OCI-LY7 (cell line): Measurements from ENCODE around the gene CCDC73. TPM values are rescaled to one million over a fixed set of nuclear protein-coding genes. Genes with fewer than 3 reads are reported as not detected.

Source experiments
- BruUV-seq: library from RNA; stranded (reverse); fragments of 400-500 nt; replicated peaks from 2 replicates; lab custom pipeline; 2021; lab: Mats Ljungman, UMichigan
- CTCF ChIA-PET: fragments of 300-600 bp; sonication (Branson Sonifier 250); formaldehyde crosslinking; loops from one replicate; lab custom pipeline; 2022; ENCODE audit warnings: antibody characterized with exemption; ENCODE audit not compliant: unreplicated experiment; lab: Charles Lee
- POLR2A ChIA-PET: fragments of 300-600 bp; sonication (Branson Sonifier 250); formaldehyde crosslinking; loops from one replicate; lab custom pipeline; 2022; ENCODE audit warnings: antibody characterized with exemption; lab: Charles Lee
- DNase-seq: peaks from one replicate; pipeline ENCODE4 v3.0.0-alpha.2; 2015; ENCODE audit warnings: low spot score
- H2AFZ ChIP-seq: fragments of 200-600 bp; sonication (generic), shearing (Covaris generic); 2 replicates; pipeline ENCODE4 v1.6.1; 2014; ENCODE audit warnings: mild to moderate bottlenecking, antibody characterized with exemption, low read length, moderate library complexity
- H3K27ac ChIP-seq: fragments of 200-600 bp; sonication (generic); 2 replicates; pipeline ENCODE4 v1.5.1; 2014; ENCODE audit warnings: mixed run types, low read depth, mild to moderate bottlenecking, moderate library complexity, low read length, inconsistent platforms; ENCODE audit not compliant: poor library complexity, severe bottlenecking
- H3K36me3 ChIP-seq: fragments of 200-600 bp; sonication (generic); 2 replicates; pipeline ENCODE4 v1.6.1; 2014; ENCODE audit warnings: mild to moderate bottlenecking, antibody characterized with exemption, low read length, moderate library complexity, mixed read lengths; ENCODE audit not compliant: insufficient read depth
- H3K4me1 ChIP-seq: fragments of 200-600 bp; sonication (generic); 2 replicates; pipeline ENCODE4 v1.5.1; 2014; ENCODE audit warnings: mild to moderate bottlenecking, low read length; ENCODE audit not compliant: insufficient read depth, poor library complexity, severe bottlenecking
- H3K4me2 ChIP-seq: fragments of 200-600 bp; sonication (generic); 2 replicates; pipeline ENCODE4 v1.6.1; 2014; ENCODE audit warnings: mild to moderate bottlenecking, low read length
- H3K4me3 ChIP-seq: fragments of 200-600 bp; sonication (generic); 2 replicates; pipeline ENCODE4 v1.5.1; 2014; ENCODE audit warnings: mild to moderate bottlenecking, low read depth, low read length; ENCODE audit not compliant: poor library complexity, severe bottlenecking
- H3K79me2 ChIP-seq: fragments of 200-600 bp; sonication (generic); 2 replicates; pipeline ENCODE4 v1.6.1; 2016; ENCODE audit warnings: low read depth, mild to moderate bottlenecking, low read length, moderate library complexity, mixed read lengths; ENCODE audit not compliant: insufficient read depth
- H3K9me2 ChIP-seq: fragments of 200-600 bp; sonication (generic); 2 replicates; pipeline ENCODE4 v1.6.1; 2016; ENCODE audit warnings: mild to moderate bottlenecking, low read length, mixed read lengths; ENCODE audit not compliant: insufficient read depth
- H3K9me3 ChIP-seq: fragments of 200-600 bp; sonication (generic); 2 replicates; pipeline ENCODE4 v1.6.1; 2014; ENCODE audit warnings: mild to moderate bottlenecking, mixed run types, low read length, mixed read lengths
- H4K20me1 ChIP-seq: fragments of 200-600 bp; sonication (generic); 2 replicates; pipeline ENCODE4 v1.6.1; 2014; ENCODE audit warnings: mild to moderate bottlenecking, antibody characterized with exemption, low read length, moderate library complexity, mixed read lengths; ENCODE audit not compliant: insufficient read depth
- EZH2phosphoT487 ChIP-seq: fragments of 200-600 bp; sonication (generic); IDR thresholded peaks from 2 replicates; pipeline ENCODE4 v1.6.1; 2018; ENCODE audit warnings: low read depth, borderline replicate concordance, mild to moderate bottlenecking, mixed run types, antibody characterized with exemption, low read length, moderate library complexity, mixed read lengths
- intact Hi-C: fragments of 100-400 bp; cut with micrococcal nuclease; formaldehyde crosslinking; loops from one replicate; pipeline ENCODE4 v1.10.0; 2022; ENCODE audit not compliant: unreplicated experiment
- total RNA-seq, 2 experiments: library from RNA; depleted of rRNA in 1 of 2; stranded (reverse); fragments of >200 nt in 1 of 2; shearing (Covaris generic) in 1 of 2; gene quantifications; 2 replicates each; pipeline ENCODE4 v1.2.3, GENCODE V29; 2014 to 2022
- TF ChIP-seq, protein P1 (sequence below): fragments of 200-600 bp; sonication (generic); conservative IDR thresholded peaks from 2 replicates; pipeline ENCODE4 v1.5.1; 2014; ENCODE audit warnings: mild to moderate bottlenecking, antibody characterized with exemption, low read length, moderate library complexity, mixed read lengths

The CCDC73 gene
- total RNA-seq, 2 experiments from 2014 or later = not detected

GRCh38 chr11:32635819-32636218 lies 158.6 kb downstream of the CCDC73 start:
- H3K9me2 ChIP-seq = no peaks in the 10 kb centered on the region
- H3K4me2 ChIP-seq = no peak overlapping the region
- no peak overlapping the region for H3K4me3 ChIP-seq
- H3K4me1 ChIP-seq = no peaks in the 10 kb centered on the region
- no peaks in the 10 kb centered on the region for H4K20me1 ChIP-seq
- no peaks in the 10 kb centered on the region for H3K36me3 ChIP-seq
- intact Hi-C loops = no loop called here
- ChIA-PET POLR2A (interaction anchor here (1.0 kb wide), 1 partner anchor 24 kb away, joined by 7 read pairs; no protein-coding TSS in a partner anchor), CTCF (no interaction called here)
- no peaks in the 10 kb centered on the region for H3K9me3 ChIP-seq
- no peaks in the 10 kb centered on the region for H3K79me2 ChIP-seq
- H3K27ac ChIP-seq = no peak overlapping the region
- no TSS peak for BruUV-seq
- no peak overlapping the region for H2AFZ ChIP-seq
- no peak for DNase-seq
- TF ChIP-seq, protein P1, sequence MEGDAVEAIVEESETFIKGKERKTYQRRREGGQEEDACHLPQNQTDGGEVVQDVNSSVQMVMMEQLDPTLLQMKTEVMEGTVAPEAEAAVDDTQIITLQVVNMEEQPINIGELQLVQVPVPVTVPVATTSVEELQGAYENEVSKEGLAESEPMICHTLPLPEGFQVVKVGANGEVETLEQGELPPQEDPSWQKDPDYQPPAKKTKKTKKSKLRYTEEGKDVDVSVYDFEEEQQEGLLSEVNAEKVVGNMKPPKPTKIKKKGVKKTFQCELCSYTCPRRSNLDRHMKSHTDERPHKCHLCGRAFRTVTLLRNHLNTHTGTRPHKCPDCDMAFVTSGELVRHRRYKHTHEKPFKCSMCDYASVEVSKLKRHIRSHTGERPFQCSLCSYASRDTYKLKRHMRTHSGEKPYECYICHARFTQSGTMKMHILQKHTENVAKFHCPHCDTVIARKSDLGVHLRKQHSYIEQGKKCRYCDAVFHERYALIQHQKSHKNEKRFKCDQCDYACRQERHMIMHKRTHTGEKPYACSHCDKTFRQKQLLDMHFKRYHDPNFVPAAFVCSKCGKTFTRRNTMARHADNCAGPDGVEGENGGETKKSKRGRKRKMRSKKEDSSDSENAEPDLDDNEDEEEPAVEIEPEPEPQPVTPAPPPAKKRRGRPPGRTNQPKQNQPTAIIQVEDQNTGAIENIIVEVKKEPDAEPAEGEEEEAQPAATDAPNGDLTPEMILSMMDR = no peak
- TF ChIP-seq EZH2phosphoT487 = no peak

DNA sequence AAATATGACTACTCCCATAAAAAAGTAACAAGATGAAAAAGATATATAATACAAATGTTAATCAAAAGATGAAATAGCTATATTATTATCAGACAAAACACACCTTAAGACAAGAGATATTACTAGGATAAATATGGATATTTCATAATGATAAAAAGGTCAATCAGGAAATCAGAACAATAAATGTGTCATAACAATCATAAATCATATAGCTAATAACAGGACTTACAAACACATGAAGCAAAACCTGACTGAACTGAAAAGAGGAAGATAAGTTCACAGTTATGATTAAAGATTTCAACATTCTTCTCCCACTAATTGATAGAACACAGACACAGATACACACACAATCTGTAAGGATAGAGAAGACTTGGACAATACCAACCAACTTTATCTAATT lies 163.6 kb downstream of the CCDC73 start:
- no peaks in the 10 kb centered on the region for H3K79me2 ChIP-seq
- no peak overlapping the region for H3K27ac ChIP-seq
- ChIA-PET POLR2A (no interaction called here), CTCF (no interaction called here)
- no peak overlapping the region for H2AFZ ChIP-seq
- no peaks in the 10 kb centered on the region for H3K36me3 ChIP-seq
- BruUV-seq = no TSS peak
- DNase-seq = no peak
- no peak overlapping the region for H3K4me3 ChIP-seq
- no peaks in the 10 kb centered on the region for H3K4me1 ChIP-seq
- intact Hi-C loops = no loop called here
- H4K20me1 ChIP-seq = no peaks in the 10 kb centered on the region
- TF ChIP-seq, protein P1 = no peak
- no peak for TF ChIP-seq EZH2phosphoT487
- H3K9me3 ChIP-seq = no peaks in the 10 kb centered on the region
- no peak overlapping the region for H3K4me2 ChIP-seq
- H3K9me2 ChIP-seq = no peaks in the 10 kb centered on the region

DNA sequence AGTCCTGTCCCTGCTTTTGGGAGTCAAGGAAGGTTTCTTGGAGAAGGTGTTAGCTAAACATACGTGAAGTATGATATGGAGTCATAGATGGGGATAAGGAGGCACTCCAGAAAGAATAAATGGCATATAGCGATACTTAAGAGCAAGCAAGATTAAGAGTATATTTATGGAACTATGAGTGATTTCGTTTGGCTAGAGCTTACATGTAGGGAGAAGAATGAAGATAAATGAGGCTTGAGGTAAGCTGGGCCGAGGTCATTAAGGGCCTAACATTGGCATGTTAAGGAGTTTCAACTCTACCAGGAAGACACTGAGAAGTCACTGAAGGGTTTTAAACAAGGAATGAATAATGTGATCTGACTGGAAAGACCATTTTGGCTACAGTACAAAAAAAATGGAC lies 177.6 kb downstream of the CCDC73 start:
- DNase-seq = no peak
- Histone ChIP-seq H3K9me2 (no peaks in the 10 kb centered on the region), H2AFZ (no peak overlapping the region), H3K36me3 (no peaks in the 10 kb centered on the region), H4K20me1 (no peaks in the 10 kb centered on the region), H3K4me1 (no peaks in the 10 kb centered on the region), H3K9me3 (no peaks in the 10 kb centered on the region), H3K79me2 (no peaks in the 10 kb centered on the region), H3K4me3 (no peak overlapping the region), H3K4me2 (no peak overlapping the region), H3K27ac (no peak overlapping the region)
- no TSS peak for BruUV-seq
- TF ChIP-seq, protein P1 = no peak
- no peak for TF ChIP-seq EZH2phosphoT487
- ChIA-PET POLR2A (interaction anchor here (0.7 kb wide), 2 partner anchors 27 to 1241 kb away, joined by 3 read pairs; no protein-coding TSS in a partner anchor), CTCF (no interaction called here)
- intact Hi-C loops = no loop called here
